NCI-H345 (cell line): ENCODE data around the gene MAST4.

Experiments used
- DNase-seq: peaks from one replicate; lab custom pipeline; 2025; lab: John Stamatoyannopoulos, UW

MAST4 gene

DNA sequence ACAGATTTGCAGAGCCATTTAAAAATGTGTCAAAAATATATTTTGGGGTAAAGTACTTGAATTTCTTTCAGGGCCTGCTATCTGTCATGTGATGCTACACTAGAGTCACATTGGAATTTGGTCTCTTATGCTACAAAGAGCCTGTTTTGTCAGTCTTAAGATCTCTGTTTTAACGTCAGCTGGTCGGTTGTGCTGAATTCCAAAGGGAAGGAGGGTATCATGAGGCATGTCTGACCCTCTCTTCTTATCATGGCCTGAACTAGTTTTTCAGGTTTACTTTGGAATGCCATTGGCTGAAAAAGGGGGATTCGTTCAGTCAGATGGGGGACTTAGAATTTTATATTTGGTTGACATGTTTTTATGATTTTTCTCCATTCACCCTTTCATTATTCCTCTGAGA is 309.8 kb downstream of the MAST4 start:
- DNase-seq: no peak

GRCh38 chr5:66908230-66908629 is 312.0 kb downstream of the MAST4 start:
- no peak for DNase-seq

GRCh38 chr5:66909364-66909763 is 313.2 kb downstream of the MAST4 start:
- no peak for DNase-seq

GRCh38 chr5:66912787-66913186 is 316.6 kb downstream of the MAST4 start:
- DNase-seq: no peak

- DNase-seq: no peak
Observed at GRCh38 chr5:66915531-66915930, 319.3 kb downstream of the MAST4 start.

DNA sequence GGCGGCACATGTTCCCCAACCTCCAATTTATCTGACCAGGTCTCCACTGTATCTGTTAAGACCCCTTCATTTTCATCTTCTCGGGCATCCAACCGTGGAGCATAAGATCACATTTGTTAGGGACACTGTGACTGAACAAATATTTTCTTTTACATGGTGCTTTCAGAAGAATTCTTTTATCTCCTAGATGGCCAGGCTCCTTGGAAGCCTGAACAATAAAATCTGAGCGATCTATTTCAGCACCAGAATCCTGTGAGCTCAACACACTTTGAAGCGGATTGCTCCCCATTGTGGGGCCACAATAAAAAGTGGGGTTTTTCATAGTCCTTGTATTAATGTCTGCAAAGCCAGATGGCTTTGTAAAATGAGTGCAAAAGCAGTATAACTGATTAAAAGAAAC is 326.7 kb downstream of the MAST4 start:
- no peak for DNase-seq

DNA sequence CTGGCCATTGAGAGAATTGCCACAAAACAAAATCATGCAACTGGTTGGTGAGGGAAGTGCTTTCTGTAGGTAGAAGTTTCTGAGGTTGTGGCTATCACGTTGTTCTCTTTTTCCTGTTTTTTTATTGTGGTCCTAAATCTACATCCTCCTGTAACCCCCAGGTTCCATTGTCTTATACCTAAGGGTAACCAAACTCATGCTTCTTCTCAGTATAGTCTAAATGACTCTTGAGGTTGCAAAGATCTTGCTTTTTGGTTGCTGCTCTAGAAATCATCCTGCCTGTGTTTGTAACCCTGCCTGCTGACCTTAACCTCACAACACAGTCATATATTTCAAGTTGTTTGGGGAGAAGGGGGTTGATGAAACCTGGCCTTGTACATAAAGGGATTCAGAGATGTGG is 327.3 kb downstream of the MAST4 start:
- no peak for DNase-seq

- DNase-seq: no peak
Observed at GRCh38 chr5:66923922-66924321, 327.7 kb downstream of the MAST4 start.

DNA sequence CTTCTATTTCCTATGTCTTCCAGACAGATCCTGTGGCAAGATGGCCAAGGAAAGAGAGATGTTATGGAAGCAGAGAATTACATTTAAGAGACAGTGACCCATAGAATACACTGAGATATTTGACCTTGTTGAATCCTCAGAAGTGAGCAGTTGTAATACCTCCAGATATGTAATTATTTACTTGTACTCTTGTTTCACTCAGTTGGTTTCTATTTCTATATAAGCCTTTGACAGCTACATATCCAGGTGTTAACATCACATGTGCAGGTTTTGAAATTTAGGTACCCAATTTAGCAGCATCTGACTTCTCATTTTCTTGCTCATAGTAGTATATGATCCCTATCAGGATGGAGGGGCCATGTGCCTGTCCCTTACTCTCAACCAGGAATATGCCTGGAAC is 330.9 kb downstream of the MAST4 start:
- no peak for DNase-seq

- DNase-seq: no peak
Observed at GRCh38 chr5:66929281-66929680, 333.1 kb downstream of the MAST4 start.

DNA sequence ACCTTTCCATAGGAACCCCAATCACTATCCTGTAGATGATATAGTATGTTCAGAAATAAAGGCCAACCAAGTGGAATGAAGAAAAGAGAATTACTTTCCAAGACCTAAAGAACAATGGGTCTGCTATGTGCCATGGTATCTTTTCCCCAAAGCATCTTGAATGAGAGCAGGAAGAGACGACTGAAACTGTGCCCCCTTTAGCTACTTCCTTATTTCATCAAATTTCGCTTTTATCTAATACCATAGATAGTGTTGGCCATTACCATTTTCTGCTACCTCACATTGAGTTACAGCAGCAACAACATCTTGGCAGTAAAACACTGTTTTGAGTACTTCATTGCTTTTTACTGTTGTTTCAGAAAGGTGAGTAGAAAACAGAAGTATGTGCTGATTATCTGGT is 333.8 kb downstream of the MAST4 start:
- no peak for DNase-seq

DNA sequence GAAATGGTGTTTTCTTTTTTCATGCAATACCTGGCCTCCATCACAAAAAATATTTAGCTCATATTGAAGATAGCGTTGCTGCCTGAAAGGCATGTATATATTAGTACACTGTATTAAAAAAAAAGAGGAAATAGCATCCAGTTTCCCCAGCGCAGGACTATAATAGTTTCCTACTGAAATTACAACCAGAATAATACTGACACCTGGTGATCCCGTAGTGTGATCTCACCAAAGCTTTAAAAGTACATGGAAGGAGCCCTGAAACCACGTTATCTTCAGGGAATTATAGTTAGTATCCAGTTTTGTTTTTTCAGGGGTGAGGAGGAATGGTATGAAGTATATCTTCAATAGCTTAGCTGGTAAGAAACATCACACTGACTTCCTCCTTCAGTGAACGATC is 335.5 kb downstream of the MAST4 start:
- DNase-seq: no peak

DNA sequence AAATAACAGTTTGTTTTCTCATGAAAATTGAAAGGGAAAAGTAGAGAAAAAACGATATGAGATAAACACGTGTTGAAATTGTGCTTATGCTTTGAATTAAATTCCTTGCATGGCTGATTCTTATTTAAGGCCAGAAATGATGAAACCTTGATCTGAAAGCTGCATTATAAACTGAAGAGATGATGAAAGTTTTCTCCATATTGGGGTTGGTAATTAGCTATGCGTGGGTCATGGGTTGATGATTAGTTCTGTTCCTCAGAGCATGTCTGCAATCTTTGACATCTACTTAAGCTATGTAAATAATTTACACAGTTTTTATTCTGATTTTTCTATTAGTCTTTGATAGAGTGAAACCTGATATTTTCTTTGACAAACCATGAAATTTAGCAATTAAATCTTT is 336.3 kb downstream of the MAST4 start:
- no peak for DNase-seq

DNA sequence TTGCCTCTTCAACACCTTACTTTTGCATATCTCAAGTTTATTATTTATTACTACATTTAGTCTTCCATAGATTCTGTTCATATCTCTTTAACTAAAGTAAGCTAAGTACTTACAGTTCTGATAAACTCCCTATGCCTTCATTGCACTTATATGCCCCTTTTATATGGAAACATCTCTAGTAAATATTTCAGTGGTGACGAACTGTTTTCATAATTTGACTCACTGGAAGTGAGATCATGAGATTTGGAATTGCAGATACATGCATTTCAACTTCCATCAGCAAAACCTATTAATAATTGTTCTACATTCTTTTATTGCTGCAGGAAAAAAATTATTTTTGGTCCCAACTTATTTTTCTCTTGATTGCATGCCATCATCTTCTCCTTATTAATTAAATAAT is 336.9 kb downstream of the MAST4 start:
- no peak for DNase-seq

DNA sequence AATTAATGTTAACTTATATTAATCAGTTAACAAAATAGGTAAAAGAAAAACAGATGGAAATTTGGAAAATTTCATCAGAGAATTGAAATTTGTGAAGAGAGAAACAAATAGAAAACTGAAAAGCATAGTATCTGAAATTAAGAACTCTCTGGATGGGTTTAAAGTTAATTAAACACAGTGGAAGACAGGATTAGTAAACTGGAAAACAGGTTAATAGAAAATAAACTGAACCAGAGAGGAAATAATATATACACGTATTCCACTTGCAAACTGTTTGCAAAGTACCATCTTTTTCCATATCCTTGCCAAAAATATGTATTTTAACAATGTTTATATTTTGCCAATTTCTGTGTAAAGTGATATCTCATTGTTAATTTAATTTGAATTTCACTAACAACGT is 342.9 kb downstream of the MAST4 start:
- DNase-seq: no peak

DNA sequence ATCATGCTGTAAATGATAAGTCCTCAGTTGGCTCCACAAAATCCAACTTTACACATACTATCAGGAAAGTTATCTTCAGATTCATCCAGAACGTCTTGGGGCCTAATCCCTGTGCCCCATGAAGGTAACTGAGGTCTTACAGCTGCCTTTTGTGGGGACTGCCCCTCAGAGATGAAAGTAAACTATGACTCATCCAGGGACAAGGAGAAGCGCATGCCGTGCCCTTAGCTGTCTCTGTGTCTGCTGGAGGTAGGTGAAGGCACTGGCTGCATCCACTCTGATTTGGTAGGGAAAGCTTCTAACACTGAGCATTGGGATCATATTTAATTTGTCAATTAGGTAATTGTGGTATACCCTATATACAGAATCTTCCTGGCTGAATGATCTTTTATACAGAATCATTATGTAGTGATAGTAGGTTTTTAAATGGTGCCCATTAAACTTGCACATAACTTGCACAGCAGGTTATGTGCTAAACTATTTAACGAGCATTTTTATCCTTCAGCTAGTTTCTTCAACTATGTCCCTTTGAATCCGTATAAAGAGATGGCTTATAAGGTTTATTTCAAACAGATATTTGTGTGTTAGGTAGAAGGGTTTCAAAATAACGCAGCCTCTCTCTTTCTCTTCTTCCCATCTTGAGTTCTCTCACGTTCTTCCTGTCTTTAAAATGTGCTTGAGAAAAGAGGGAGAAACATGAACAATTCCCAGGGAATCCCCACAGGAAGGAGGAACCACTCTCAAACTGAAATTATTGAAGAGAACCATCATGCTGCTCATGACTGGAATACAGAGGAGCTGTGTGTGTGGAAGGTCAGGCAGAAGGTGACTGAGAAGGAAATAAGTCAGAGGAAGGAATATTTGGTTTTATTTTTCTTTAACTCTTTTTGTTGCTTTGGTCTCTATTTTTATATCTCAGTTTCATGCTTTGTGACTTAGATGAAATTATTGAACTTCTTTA is 349.5 kb downstream of the MAST4 start:
- DNase-seq: no peak

GRCh38 chr5:66947458-66947857 is 351.3 kb downstream of the MAST4 start:
- DNase-seq: no peak

GRCh38 chr5:66949066-66949465 is 352.9 kb downstream of the MAST4 start:
- DNase-seq: no peak

- DNase-seq: no peak
Observed at GRCh38 chr5:66952153-66952552, 356.0 kb downstream of the MAST4 start.

DNA sequence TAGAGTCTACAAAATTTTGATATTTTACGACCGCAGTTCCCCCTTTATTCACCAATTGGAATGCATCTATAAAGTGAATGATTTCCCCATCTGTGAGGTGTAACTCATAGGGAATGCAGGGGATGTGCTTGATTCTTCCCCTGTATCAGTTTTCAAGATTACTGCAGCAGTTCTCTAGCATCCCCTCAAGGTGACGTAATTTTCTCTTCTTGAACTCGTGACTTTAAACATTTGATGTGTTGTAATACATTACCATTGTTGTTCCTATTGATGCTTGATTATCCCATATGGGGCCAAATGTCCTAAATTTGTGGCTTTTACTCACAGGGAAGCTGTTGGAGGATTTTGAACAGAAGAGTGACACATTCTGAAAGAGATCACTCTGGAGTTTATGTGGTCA is 360.2 kb downstream of the MAST4 start:
- no peak for DNase-seq

DNA sequence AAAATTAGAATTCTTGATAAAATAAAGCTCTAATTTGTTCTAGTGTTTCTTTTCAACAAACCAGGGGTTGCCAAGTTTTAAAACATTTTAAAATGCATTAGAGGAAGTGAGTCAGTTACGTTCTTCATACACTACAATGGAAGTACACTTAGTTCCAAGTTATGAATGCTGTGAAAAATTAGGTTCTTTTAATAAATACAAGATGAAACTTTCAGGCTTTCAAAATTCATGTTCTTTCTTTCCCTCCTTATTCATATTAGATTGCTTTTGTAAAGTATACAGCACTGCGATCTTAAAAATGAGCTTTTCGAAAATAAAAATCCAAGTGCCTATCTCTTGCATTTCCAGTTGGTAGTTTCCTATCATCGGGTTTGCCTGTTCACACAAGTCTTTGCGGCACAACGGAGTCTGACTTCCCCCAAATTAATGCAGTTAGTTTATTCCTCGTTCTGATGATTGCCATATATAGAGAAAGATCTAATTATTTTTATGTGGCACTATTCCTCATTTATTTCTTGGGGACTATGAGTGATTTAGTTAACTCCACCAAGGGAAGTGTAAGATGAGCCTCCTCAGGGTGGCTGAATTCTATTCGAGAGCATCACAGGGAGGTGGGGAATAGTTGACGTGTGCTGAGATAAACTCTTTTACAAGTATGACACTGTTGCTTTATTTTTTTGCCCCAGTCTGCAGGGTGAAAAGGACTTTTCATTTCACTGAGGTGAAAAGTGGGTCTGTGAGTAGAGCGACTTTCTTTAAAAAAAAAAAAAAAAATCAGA is 362.2 kb downstream of the MAST4 start:
- DNase-seq: no peak

GRCh38 chr5:66958980-66959641 is 362.9 kb downstream of the MAST4 start:
- DNase-seq: peak; percentile 41

DNA sequence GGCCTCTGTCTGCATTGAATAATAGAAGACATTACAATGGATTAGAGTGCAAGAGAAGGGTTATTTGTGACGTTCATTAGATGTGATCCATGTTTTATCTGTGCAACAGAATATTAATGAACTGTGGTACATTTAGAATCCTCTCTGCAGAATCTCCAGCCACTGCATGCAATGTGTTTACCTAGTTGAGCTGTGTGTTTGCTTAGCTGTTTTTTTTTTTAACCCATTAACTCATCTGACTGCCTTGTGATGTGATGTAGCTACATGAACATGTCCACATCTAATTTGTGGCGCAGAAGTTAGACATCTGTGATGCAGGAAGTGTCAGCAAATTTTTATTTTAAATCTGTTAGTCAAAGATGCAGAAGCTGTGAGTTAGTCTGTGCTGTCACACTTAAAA is 363.5 kb downstream of the MAST4 start:
- DNase-seq: peak; percentile 78
